ENCODE results near the gene NDST1.

DNA sequence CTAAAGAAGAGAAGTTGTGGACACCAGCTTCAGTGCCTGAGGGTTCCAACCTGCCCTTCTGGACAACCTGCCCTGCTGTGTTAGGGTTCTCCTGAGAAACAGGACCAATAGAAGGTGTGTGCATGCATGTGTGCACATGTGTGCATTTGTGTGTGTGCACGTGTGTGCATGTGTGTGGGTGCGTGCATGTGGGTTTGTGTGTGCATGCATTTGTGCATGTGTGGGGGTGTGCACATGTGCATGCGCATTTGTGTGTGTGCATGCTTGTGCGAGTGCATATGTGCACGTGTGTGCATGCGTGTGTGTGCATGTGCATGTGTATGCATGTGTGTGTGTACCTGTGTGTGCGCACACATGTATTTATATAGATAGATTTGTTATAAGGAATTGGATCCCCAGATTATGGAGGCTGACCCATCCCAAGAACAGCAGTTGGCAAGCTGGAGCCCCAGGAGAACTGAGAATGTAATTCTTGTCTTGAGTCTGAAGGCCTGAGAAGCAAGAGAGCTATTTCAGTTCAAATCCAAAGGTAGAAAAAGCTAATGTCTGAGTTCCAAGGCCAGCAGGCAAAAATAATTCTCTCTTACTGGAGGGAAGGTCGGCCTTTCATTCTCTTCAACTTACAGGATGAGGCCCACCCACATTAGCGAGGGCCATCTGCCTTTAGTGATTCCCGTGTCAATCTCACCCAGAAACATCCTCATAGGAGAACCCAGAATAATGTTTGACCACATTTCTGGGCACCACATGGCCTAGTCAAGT, 69.6 kb downstream of the NDST1 start:
- TF ChIP-seq CTCF (conservative IDR thresholded peaks at IDR 0.05; ENCODE audit: low read depth, low read length) (no peak), EZH2 (IDR thresholded peaks at IDR 0.05; ENCODE audit: low read length, unreplicated experiment) (no peak), EZH2phosphoT487 (IDR thresholded peaks at IDR 0.05; ENCODE audit: borderline replicate concordance, low read length) (no peak)
